ENCODE results near the gene TK2. TPM values are rescaled to one million over a fixed set of nuclear protein-coding genes. Genes with fewer than 3 reads are reported as not detected.
"Not testable (repeated sequence)": the region's sequence is repeated elsewhere in the genome, so short reads cannot be mapped to it uniquely, and the experiment has no call there.

Gene TK2
- total and polyA plus RNA-seq, 11 donors = 9.4 to 29.4 (median 17.3) TPM

- Histone ChIP-seq H3K36me3 (peaks cover 0 to 2% (median 0%) of the 10 kb centered on the region in 9 donors), H3K27me3 (peaks cover 0 to under 1% (median 0%) of the 10 kb centered on the region in 9 donors), H3K27ac (no peak overlapping the region), H3K4me1 (peaks cover 0 to 21% (median 0%) of the 10 kb centered on the region in 12 donors), H3K4me3 (no peak overlapping the region), H3K9me3 (no peaks in the 10 kb centered on the region)
- DNase-seq (no peak), ATAC-seq (no peak)
- intact Hi-C loops (cut with DNase I) = no loop called here
- 42 to 63% (median 54%) methylated on average over 2 of the region's 2 CpGs for WGBS, 4 donors
- TF ChIP-seq POLR2A (IDR thresholded peaks at IDR 0.05) (no peak), CTCF (IDR thresholded peaks at IDR 0.05) (no peak)
These were observed 22.4 kb upstream of the TK2 start for GRCh38 chr16:66572356-66572755.

GRCh38 chr16:66569827-66570405 is 20.0 kb upstream of the TK2 start:
- WGBS, 4 donors = 72 to 78% (median 73%) methylated on average over 3 of the region's 3 CpGs
- H3K4me3 ChIP-seq = no peak overlapping the region
- DNase-seq (no peak), ATAC-seq (peak in 2 of 4 donors; percentile 53 to 57)
- TF ChIP-seq CTCF (IDR thresholded peaks at IDR 0.05) (no peak), POLR2A (IDR thresholded peaks at IDR 0.05) (no peak)
- peaks cover 0 to 26% (median 11%) of the 10 kb centered on the region in 9 donors for H3K36me3 ChIP-seq
- no peak overlapping the region for H3K27ac ChIP-seq
- intact Hi-C loops (cut with DNase I) = no loop called here
- H3K9me3 ChIP-seq = no peaks in the 10 kb centered on the region
- H3K4me1 ChIP-seq = peaks cover 0 to 11% (median 0%) of the 10 kb centered on the region in 12 donors
- H3K27me3 ChIP-seq = no peaks in the 10 kb centered on the region

- TF ChIP-seq POLR2A (IDR thresholded peaks at IDR 0.05) (no peak), CTCF (IDR thresholded peaks at IDR 0.05) (no peak)
- Histone ChIP-seq H3K4me3 (no peak overlapping the region), H3K27ac (no peak overlapping the region), H3K36me3 (peaks cover 0 to 34% (median 15%) of the 10 kb centered on the region in 9 donors), H3K9me3 (no peaks in the 10 kb centered on the region), H3K27me3 (no peaks in the 10 kb centered on the region), H3K4me1 (peaks cover 0 to 11% (median 0%) of the 10 kb centered on the region in 12 donors)
- no peak for ATAC-seq
- WGBS, 4 donors = 98 to 100% (median 99%) methylated on average over 1 of the region's 1 CpG
- DNase-seq = no peak
- intact Hi-C loops (cut with DNase I) = no loop called here
These were observed 19.2 kb upstream of the TK2 start for GRCh38 chr16:66569131-66569530.

- no peak overlapping the region for H3K4me3 ChIP-seq
- H3K27ac ChIP-seq = no peak overlapping the region
- intact Hi-C loops (cut with DNase I) = no loop called here
- ATAC-seq (no peak), DNase-seq (no peak)
- TF ChIP-seq CTCF (IDR thresholded peaks at IDR 0.05) (no peak), POLR2A (IDR thresholded peaks at IDR 0.05) (no peak)
- WGBS, 4 donors = 91 to 100% (median 97%) methylated on average over 2 of the region's 2 CpGs
- H3K9me3 ChIP-seq = no peaks in the 10 kb centered on the region
- H3K36me3 ChIP-seq = peaks cover 0 to 42% (median 20%) of the 10 kb centered on the region in 9 donors
- no peaks in the 10 kb centered on the region for H3K27me3 ChIP-seq
- H3K4me1 ChIP-seq = peaks cover 0 to 11% (median 0%) of the 10 kb centered on the region in 12 donors
These were observed 18.4 kb upstream of the TK2 start for GRCh38 chr16:66568355-66568754.

GRCh38 chr16:66567270-66567669 is 17.3 kb upstream of the TK2 start:
- intact Hi-C loops (cut with DNase I); H3K4me3 ChIP-seq; ATAC-seq; DNase-seq; H3K9me3 ChIP-seq; H3K27me3 ChIP-seq; H3K27ac ChIP-seq: not testable (repeated sequence)
- Histone ChIP-seq H3K36me3 (peaks cover 0 to 45% (median 24%) of the 10 kb centered on the region in 9 donors), H3K4me1 (peaks cover 0 to 11% (median 0%) of the 10 kb centered on the region in 12 donors)
- 90 to 97% (median 94%) methylated on average over 3 of the region's 3 CpGs for WGBS, 4 donors

Data from heart left ventricle (tissue), 16 donors.